ENCODE data around the gene BOD1. TPM values are rescaled to one million over a fixed set of nuclear protein-coding genes. Genes with fewer than 3 reads are reported as not detected.

BOD1 gene
- total and polyA plus RNA-seq, 8 donors: 8.2 to 58.4 (median 26.5) TPM

- Histone ChIP-seq H3K9me3 (peaks cover 0 to 30% (median 24%) of the 10 kb centered on the region in 4 donors), H3K4me1 (no peaks in the 10 kb centered on the region), H3K27ac (no peak overlapping the region), H3K27me3 (no peaks in the 10 kb centered on the region), H3K36me3 (no peaks in the 10 kb centered on the region), H3K4me3 (no peak overlapping the region)
- TF ChIP-seq POLR2AphosphoS5 (IDR thresholded peaks at IDR 0.05) (no peak), POLR2A (IDR thresholded peaks at IDR 0.05) (no peak), CTCF (IDR thresholded peaks at IDR 0.05) (no peak), EP300 (IDR thresholded peaks at IDR 0.05) (no peak)
- WGBS, 5 donors: 64 to 75% (median 70%) methylated on average over 11 to 12 of the region's 12 CpGs
- peak in 1 of 2 donors; percentile 51 for DNase-seq
- intact Hi-C loops (cut with DNase I; ENCODE audit: low total_unique reads): no loop called here
These were observed 34.0 kb downstream of the BOD1 start for GRCh38 chr5:173582216-173583111.

GRCh38 chr5:173581408-173582215 lies 34.8 kb downstream of the BOD1 start:
- intact Hi-C loops (cut with DNase I; ENCODE audit: low total_unique reads): no loop called here
- DNase-seq: peak; percentile 30 to 59
- 59 to 65% (median 60%) methylated on average over 17 of the region's 17 CpGs for WGBS, 5 donors
- H3K9me3 ChIP-seq: peaks cover 0 to 25% (median 20%) of the 10 kb centered on the region in 4 donors
- H3K36me3 ChIP-seq: no peaks in the 10 kb centered on the region
- H3K4me3 ChIP-seq: no peak overlapping the region
- no peak for TF ChIP-seq POLR2AphosphoS5 (IDR thresholded peaks at IDR 0.05)
- no peak for TF ChIP-seq POLR2A (IDR thresholded peaks at IDR 0.05)
- no peak for TF ChIP-seq EP300 (IDR thresholded peaks at IDR 0.05)
- peak in 3 of 7 experiments; percentile 35 to 65 (median 40) for TF ChIP-seq CTCF (IDR thresholded peaks at IDR 0.05)
- no peaks in the 10 kb centered on the region for H3K27me3 ChIP-seq
- H3K4me1 ChIP-seq: no peaks in the 10 kb centered on the region
- no peak overlapping the region for H3K27ac ChIP-seq

GRCh38 chr5:173578947-173579615 lies 37.4 kb downstream of the BOD1 start:
- no peak overlapping the region for H3K4me3 ChIP-seq
- no peaks in the 10 kb centered on the region for H3K27me3 ChIP-seq
- no peaks in the 10 kb centered on the region for H3K4me1 ChIP-seq
- no peaks in the 10 kb centered on the region for H3K36me3 ChIP-seq
- peaks cover 0 to 14% (median 9%) of the 10 kb centered on the region in 4 donors for H3K9me3 ChIP-seq
- 61 to 91% (median 79%) methylated on average over 4 of the region's 4 CpGs for WGBS, 5 donors
- intact Hi-C loops (cut with DNase I; ENCODE audit: low total_unique reads): no loop called here
- DNase-seq: no peak
- TF ChIP-seq POLR2AphosphoS5 (IDR thresholded peaks at IDR 0.05): no peak
- TF ChIP-seq POLR2A (IDR thresholded peaks at IDR 0.05): no peak
- TF ChIP-seq CTCF (IDR thresholded peaks at IDR 0.05): no peak
- TF ChIP-seq EP300 (IDR thresholded peaks at IDR 0.05): no peak
- H3K27ac ChIP-seq: no peak overlapping the region

- Histone ChIP-seq H3K27me3 (peaks cover 0 to 6% (median 0%) of the 10 kb centered on the region in 3 donors), H3K4me1 (peaks cover 4 to 6% (median 5%) of the 10 kb centered on the region in 4 donors), H3K36me3 (no peaks in the 10 kb centered on the region), H3K27ac (no peak overlapping the region), H3K9me3 (peaks cover 0 to 14% (median 9%) of the 10 kb centered on the region in 4 donors), H3K4me3 (no peak overlapping the region)
- WGBS, 5 donors: 83 to 90% (median 85%) methylated on average over 4 to 5 of the region's 5 CpGs
- intact Hi-C loops (cut with DNase I; ENCODE audit: low total_unique reads): no loop called here
- no peak for DNase-seq
- TF ChIP-seq POLR2AphosphoS5 (IDR thresholded peaks at IDR 0.05) (no peak), CTCF (IDR thresholded peaks at IDR 0.05) (no peak), EP300 (IDR thresholded peaks at IDR 0.05) (no peak), POLR2A (IDR thresholded peaks at IDR 0.05) (no peak)
These were observed 38.6 kb downstream of the BOD1 start for GRCh38 chr5:173577817-173578216.
